SK-N-DZ (cell line): Measurements from ENCODE around the gene KDM8. TPM values are rescaled to one million over a fixed set of nuclear protein-coding genes. Genes with fewer than 3 reads are reported as not detected.

Experiments used
- DNase-seq: peaks from one replicate; pipeline ENCODE4 v3.0.0-alpha.2; 2015; ENCODE audit warnings: low spot score
- polyA plus RNA-seq, 2 experiments: library from polyadenylated mRNA; depleted of rRNA; stranded (reverse); fragments of >200 nt; gene quantifications; 2 replicates each; pipeline ENCODE4 v1.2.3, GENCODE V29; 2014

Gene KDM8
- 5.0 and 15.0 TPM in 2 replicates for polyA plus RNA-seq (2014; cell fraction: cytosol; rRNA removed)
- polyA plus RNA-seq (2014; cell fraction: nucleus; rRNA removed): 3.5 and 4.6 TPM in 2 replicates

DNA sequence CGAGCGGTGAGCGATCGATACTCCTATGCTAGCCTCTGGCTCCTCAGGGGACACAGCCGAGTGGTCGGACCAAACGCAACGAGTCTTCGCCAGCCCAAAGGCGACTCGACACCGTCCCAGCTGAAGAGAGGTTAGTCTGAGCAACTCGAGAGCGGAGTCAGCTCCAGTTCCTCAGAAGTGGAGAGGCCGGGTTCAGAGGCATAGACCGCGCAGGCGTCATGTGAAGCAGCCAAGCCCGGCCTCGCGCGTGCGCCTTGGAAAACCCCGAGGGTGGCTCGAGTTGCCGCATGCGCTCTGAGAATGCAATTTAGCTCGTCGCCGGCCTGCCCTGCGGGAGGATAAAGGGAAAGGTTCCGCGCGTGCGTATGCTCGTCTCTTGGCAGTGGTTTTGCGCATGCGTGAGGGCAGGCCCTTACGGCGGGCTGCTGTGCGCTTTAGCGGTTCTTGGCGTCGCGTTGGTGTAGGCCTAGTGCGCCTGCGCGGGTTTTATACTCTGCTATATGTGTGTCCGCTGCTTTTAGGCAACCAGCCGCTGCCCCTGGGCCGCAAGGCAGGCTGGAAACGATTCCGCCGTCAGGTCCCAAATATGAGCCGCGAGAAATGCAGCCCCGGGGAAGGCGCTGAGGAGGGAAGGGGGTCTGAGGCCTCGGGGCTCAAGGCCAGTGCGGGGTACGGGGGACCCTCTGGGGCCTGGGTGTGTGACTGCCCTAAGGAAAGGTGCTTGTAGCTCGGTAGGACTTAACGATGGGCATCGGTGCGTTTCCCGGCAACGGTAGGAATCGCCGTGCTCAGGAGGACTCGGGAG is at the start of gene KDM8:
Gene KDM8, plus strand, starts transcription at position 20 of the 805 bp plus-strand sequence. CDS start 6,598 bp downstream, outside the sequence.
- peak; percentile 99 for DNase-seq

DNA sequence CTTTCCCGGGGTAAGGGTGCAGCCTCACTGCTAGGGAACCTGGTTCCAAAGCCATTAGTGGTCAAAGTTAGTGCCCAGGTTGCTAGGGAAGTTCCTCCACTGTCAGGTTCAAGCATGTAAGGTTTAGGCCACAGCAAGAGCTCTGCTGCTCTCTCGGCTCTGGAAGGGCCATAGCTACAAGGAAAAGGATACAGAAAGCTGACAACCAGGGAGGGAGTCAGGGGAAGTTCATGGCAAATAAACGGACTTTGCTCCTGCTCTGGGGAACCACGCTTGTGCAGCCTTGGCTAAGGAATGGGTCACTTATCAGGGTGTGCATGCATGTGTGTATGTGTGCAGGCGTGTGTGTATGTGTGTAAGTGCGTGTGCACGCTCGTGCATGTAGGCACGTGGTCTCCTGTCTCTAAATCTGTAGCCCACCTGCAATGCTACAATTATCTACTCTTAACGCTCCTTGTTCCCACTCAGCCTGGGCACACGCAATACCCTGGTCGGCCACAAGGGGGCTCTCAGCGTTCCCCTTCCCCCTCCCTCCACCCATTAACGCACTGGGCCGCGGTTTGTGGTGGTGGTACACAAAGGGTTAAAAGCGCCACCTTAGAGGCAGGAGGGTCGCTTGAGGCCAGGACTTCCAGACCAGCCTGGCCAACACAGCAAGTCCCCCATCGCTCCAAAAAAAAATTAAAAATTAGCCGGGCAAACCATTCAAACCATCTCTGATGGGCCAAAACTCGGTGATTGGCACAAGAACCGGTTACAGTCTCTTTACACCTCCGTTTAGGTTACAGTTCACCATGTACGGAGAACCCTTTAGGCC is 48.4 kb upstream of the KDM8 start:
- DNase-seq: peak; percentile 48

DNA sequence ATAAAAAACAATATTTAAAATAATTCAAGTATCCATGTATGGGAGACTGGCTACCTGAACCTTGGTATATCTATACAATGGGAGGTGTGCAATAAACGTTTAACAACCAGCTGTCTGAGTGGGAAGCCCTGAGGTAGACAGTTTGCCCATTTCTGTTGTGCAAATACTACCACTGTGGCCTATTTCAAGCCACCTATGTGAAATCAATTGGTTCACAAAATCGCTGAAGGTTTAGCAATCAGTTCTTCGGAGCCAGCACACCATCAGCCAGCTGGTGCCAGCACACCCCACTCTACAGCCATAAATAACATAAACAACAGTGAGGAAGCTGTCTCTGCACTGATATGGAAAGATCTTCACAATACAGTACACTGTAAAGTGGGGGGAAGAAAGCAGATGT is 46.7 kb upstream of the KDM8 start:
- no peak for DNase-seq

DNA sequence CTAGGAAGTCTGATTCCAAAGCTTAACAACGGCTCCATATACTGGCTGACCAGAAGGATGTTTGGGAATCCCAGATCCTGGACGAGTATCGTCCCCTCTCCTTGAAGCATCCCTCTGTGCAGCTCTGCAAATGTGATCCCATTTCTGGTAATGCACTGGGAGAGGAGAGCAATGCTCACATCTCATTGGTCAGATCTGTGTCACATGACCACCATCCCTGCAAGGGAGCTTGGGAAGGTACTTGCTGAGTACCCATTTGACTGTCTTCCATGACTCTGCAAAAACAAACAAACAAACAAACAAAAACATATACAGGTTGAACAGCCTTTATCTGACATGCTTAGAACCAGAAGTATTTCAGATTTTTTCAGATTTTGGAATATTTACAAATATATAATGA is 41.9 kb upstream of the KDM8 start:
- no peak for DNase-seq

DNA sequence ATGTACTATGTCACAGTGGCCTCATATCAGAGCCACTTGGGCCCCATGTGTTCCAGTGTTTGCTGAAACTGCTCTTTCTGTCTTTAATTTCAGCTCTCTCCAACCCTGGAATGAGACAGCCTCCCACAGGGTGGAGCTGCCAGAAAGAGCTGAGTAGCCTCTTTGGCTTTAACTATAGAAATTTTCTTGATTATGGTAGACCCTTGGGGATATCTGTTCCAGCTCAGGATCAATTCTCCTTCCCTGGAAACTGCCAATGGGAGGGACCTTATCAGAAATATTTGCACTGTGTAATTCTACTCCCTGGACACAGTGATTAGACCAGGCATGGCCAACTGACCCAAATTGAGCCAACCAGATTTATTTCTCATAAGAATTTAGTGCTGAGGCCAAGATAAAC is 39.0 kb upstream of the KDM8 start:
- no peak for DNase-seq

DNA sequence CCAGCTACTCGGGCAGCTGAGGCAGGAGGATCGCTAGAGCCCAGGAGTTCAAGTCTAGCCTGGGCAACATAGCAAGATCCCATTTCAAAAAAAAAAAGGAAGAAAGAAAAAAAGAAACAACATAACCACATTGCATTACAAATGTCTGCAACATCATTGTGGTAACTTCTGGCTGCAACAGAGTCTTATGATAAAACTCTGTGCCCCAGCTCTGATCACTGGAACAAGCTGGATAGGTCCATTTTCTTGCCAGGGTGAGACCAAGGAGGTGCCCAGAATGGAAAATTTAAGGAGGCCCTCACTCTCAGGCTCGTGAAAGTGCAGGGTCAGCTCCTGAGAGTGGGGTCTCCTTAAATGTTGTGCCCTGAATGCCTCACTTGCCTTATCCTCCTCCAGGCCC is 37.8 kb upstream of the KDM8 start:
- no peak for DNase-seq

DNA sequence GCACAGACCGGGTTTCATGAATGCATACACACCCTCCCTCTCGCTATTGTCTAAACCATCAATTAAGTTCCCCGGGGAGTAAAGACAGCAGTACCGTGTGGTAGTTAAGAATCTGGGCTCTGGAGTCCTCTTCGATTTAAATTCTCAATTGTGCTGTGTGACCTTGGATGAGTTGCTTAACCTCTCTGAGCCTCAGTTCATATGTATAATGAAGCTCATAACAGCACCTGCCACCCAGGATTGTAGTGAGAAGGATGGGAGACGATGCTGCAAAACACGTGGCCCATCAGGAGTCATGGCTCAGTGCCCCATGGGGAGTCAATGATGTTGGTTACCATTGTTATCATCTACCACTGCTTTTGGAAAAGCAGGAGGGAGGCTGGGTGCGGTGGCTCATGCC is 34.5 kb upstream of the KDM8 start:
- no peak for DNase-seq

DNA sequence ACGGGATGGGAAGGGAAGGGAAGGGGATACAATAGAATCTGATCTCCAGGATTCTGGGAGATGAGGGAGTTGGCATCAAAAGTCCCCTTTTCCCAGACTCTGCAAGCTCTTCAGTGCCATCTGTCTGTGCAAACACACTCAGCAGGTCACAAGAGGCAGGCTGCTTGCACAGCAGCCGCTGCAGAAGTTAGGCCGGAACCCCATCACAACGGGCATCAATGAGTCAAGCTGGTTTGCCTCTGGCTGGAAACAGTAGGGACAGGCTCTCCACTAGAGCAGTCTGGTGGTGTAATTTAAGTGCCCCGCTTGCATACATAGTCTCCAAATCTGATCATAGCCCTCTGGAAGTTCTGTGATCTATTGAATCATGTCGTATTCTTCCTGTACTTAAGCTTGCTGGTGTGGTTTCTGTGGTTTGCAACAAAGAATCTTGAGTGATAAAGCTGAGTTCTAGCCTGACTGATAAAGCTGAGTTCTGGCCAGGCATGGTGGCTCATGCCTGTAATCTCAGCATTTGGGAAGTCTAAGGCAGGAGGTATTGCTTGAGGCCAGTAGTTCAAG is 33.7 kb upstream of the KDM8 start:
- DNase-seq: peak; percentile 26

DNA sequence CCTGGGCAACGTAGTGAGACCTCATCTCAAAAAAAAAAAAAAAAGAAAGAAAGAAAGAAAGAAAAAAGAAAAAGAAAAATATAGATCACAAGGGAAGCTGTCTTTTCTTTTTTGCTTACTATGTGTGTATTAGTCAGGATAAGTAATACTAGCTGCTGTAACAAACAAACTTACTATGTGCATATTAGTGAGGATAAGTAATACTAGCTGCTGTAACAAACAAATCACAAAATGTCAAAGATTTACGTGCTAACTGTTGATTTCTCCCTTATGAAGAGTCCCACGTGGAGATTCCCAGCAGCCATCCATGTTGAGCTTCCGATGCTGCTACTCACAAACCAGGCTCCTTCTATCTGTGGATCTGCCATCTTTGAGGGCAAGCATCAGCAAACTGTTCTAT is 31.7 kb upstream of the KDM8 start:
- no peak for DNase-seq

DNA sequence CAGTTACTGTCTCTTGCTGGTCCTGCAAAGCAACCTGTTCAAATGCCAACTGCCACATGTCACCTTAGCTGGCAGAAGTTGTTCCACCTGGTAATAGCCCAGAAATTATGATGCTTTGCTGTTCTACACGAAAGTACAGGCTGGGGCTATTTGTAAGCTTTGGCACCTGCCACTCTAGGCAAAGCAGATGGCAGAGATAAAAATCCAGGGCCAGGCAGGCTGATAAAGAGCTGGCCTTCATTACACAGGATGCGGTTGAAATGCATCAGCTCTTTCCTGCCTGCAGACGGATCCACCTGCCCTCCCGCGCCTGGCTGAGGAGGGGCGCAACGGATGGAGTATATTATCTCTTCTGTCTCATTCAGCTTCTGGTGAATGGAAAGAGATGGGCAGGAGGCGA is 29.3 kb upstream of the KDM8 start:
- DNase-seq: peak; percentile 60

DNA sequence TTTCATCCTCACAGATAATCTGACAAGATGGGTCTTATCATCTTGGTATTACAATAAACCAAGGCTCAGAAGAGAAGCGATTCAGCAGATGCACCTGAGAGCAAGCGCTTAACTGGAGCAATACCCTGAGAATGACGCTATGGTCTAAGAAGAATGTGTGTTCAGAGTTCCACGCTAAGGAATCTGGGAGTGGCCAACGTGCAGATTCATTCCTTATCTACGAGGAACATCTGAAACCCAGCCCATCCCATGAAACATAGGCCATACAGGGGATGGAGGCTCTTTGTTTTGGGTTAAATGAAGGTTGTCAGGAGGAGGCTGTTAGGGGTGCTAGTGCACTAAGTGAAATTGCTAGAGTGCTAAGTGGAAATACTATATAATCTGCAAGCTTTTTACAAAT is 28.5 kb upstream of the KDM8 start:
- DNase-seq: no peak

DNA sequence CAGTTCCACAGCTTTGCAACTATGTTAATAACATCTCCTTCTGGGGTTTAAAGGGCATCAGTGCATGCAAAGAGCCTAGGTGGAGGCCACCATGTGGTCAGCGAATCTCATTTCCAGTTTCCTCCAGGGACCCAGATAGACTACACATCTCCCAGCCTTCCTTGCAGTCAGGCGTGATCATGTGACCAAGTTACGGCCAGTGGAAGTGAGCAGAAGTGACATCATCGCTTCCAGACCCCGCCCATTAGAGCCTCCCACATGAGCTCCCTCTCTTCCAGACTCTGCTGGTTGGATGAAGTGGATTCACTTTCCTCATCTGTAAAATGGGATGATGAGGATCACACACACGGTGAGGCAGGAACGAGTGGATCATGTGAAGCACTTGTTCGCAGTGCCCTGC is 27.4 kb upstream of the KDM8 start:
- peak; percentile 30 for DNase-seq

DNA sequence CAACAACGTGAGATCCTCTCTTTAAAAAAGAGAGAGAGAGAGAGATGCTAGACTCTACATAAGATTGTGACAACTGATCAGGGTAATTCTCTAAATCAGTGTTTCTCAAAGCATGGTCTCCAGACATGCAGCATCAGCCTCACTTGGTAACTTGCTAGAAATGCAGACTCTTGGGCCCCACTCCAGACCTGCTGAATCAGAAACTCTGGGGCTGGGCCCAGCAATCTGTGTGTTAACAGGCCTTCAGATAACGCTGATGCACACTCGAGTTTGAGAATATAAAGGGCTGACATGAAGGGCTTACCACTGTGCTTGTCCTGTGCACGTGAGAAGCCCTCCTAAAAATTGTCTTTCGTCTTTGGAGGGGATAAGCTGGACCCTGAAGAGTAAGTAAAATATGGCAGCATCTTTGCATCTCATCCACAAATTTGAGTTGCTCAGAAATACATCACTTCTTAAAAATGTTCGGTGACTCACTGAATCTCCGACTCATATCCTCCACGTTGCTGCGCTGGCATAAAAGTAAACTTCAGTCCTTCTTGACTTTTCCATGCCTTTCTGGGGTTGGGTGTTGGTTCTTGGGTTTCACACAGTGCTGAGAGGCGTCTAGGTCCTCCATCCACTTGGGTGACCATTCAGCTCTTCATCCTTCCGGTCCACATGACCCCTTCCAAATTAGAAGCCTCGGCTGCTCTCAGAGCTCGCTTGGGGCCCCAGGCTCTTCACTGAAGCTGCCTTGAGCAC is 26.1 kb upstream of the KDM8 start:
- no peak for DNase-seq

DNA sequence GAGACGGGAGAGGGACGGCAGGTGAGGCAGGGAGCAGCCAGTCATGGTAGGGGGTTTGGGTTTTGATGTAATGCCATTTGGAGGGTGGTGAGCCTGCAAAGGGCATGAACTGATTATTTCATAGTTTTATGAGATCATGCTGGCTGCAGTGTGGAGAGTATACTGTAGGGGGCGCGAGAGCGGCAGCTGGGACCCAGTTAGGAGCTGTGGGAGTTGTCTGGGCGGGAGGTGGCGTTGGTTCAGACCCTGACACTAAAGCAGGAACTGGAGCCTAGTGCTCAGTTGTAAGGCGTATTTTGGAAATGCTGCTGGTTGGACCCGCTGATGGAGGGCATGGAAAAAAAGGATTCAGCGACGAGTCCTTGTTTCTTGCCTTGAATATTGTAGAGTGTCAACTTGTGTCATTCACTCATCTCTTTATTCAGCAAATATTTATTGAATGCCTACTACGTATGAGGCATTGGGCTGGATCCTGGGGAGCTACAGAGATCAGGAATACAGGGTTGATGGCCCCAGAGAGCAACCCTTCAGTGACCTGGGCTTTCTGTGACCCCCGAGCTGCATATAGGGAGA is 23.7 kb upstream of the KDM8 start:
- peak; percentile 57 for DNase-seq

DNA sequence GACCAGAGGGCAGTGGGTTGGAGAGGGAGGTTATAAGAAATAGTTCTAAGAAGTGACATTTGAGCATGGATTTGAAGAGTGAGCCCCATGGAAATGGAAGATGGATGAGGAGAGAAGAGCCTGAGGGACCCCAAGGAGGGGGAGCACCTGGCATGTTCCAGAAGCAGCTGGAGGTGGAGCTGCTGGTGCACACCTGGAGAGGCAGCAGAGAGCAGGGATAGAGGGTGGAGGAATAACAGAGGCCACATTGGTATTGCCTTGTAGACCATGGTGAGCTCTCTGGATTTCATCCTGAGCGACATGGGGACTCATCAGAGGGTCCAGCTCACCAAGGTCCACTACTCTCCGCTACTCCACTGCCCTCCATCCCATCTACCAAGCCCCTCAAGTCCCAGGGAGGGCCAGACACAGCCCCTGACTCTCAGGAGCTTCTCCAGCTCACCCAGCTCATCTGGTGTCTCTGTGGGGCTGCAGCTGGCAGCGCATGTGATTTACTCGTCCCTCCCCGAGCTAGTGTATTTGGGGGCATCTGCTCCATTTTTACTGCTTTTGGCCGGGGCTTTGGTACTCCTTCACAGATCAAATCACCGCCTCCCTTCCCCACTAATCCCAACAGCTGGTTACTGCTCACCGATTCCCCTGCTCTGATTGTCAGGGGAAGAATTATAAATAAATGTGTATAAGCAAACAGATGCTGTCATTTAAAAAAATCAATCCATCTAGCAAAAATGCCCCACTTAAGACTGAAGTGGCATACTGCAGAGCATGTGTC is 22.1 kb upstream of the KDM8 start:
- peak; percentile 35 for DNase-seq

DNA sequence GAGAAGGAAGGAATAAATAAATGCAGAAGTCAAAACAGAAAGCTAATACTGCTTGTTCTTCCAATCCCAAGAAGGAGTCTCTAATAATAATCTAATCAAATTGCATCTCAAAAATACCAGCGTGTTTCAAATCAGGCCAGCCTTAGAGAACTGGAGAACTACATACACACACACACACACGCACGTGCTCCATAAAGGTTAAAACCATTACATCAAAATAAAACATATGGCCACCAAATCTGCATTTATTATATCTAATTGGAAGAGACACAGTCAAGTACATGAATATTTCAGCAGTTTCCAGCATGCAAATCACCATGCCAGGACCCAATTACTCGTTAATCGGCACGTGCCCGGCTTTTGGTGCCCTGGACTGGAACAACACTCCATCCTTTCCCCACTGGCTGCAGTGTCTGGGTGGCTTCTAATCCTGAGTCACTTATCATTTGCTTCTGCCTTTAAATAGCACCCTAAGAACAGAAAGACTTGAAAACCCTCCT is 20.4 kb upstream of the KDM8 start:
- no peak for DNase-seq

DNA sequence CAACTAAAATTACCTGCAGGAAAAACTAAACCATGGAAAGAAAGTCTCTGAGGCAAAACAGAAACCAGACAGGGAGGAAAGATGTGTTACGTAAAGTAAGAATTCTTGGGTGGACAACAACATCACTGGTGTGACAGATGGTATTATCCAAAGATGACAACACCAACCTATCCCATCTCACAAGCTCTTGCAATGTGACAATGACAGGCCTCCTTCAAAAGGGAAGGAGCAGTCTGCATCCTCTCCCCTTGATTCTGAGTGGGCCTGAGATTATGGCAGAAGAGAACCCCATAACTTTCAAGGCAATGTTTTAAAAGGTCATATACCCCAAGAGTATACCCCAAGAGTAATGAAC is 17.6 kb upstream of the KDM8 start:
- DNase-seq: no peak

DNA sequence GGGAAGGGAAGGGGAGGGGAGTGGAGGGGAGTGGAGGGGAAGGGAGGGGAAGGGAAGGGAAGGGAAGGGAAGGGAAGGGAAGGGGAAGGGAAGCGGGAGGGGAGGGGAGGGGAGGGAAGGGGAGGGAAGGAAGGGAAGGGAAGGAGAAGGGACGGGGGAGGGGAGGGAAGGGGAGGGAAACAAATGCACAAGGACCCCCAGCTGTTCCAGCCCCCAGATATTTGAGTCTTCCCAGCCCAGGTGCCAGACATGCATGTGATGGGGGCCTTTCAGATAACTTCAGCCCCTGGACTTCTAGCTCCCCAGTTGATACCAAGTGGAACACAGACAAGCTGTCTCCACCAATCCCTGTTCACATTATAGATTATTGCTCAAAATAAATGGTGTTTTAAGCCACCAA is 14.7 kb upstream of the KDM8 start:
- no peak for DNase-seq

DNA sequence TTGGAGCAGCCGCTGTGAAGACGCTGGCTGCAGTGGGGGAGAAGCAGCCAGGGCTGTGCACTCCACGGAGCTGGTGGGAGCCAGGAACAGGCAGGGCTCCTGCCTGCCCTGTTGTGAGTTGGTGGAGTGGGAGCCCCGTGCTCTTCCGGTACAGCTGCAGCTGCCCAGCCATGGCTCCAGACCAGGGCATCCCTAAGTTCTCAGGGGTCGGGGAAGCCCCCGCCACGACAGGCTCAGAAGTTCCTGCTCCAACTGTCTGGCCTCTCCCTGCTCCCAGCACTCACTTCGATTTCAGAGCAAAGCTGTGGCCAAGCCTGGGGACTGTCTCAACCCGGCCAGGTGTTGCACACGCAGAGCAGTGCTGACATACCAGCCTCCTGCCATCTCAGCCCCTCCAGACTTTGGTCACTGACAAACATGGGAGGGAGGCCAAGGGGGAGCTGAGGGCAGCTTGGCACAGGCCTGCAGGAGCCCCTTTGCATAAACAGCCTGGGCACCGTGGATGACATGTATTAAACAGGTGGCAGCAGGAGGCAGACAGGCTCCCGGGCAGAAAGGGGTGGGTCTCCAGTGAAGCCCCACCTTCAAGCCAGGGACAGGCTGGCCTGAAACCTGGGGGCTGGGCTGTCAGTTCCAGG is 13.9 kb upstream of the KDM8 start:
- DNase-seq: no peak

DNA sequence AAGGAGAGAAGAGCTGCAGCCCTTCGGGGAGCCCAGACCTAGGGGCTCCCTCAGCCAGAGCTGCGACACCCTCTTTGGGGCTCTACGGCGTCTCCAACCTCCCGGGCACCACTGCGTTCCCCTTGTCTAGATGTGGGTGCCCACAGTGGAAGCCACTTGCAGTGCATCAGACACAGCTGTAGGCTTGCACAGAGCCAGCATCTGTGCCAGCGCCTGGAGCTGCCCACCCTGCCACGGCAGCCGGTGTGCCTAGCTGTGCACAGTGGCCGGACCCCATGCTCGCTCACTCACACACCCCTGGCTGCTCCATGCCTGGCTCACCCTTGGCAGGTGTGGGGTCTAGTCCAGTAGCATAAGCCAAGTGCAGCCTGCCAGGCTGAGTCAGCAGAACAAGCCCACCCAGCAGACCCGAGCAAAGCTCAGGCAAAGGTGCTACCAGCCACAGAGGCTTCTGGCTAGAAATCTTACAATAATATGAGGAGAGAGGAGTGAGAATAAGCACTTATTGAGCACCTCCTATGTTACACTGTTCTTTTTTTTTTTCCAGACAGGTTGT is 12.9 kb upstream of the KDM8 start:
- no peak for DNase-seq
